Right lobe of liver (tissue), 4 donors: ENCODE measurements around the gene FADS3.

Experiments
- CTCF ChIP-seq, 4 donors: fragments of 200-600 bp in 3 of 4; fragments of 450-650 bp in 1 of 4; IDR thresholded peaks; one replicate each; pipeline versions ENCODE4 v1.5.1 to v1.8.0; 2016 to 2022; ENCODE audit warnings: antibody characterized with exemption in 4 of 4, mild to moderate bottlenecking in 2 of 4
- POLR2A ChIP-seq: fragments of 450-650 bp; IDR thresholded peaks from one replicate; pipeline ENCODE4 v1.6.1; 2017; ENCODE audit warnings: antibody characterized with exemption, mild to moderate bottlenecking
- donor health status: DM: no; HTN: no; CAD: no.
- donor health status: DM: no; HTN: no; CAD: no.
- donor health status: DM: no; HTN: yes; CAD: no.

GRCh38 chr11:61842528-61842820, 48.9 kb downstream of the FADS3 start:
- no peak for TF ChIP-seq CTCF (IDR thresholded peaks at IDR 0.05)
- TF ChIP-seq POLR2A, result no peak
